Measurements from ENCODE around the gene FAM210B.
"Not testable (repeated sequence)": the region's sequence is repeated elsewhere in the genome, so short reads cannot be mapped to it uniquely, and the experiment has no call there.

FAM210B gene, protein sequence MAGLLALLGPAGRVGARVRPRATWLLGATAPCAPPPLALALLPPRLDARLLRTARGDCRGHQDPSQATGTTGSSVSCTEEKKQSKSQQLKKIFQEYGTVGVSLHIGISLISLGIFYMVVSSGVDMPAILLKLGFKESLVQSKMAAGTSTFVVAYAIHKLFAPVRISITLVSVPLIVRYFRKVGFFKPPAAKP

DNA sequence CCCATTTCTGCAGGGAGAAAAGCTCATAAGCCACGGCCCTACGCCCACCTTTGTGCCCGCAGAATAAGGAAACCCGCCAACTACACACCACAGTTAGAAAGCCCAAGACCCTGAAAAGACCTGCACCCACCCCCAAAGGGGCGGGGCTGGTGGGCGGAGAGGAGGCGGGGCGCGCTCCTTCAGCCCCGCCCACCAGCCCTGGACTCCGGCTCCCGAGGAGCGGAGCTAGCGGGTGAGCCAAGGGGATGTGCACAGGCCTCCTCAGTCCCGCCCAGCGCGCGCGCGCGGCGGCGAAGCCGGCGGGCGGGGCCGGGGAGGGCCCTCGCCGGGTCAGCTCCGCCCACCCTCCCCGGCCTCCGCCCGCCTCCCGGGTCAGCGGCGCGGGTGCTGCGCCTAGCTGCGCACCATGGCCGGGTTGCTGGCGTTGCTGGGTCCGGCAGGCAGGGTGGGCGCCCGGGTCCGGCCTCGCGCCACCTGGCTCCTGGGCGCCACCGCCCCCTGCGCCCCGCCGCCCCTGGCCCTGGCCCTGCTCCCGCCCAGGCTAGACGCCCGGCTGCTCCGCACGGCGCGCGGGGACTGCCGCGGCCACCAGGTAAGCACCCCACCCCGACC, at the start of gene FAM210B:
FAM210B (plus strand) TSS at position 375 of the 612 bp plus-strand sequence; CDS start at position 407, 32 bp downstream.
- peaks cover 5% of the 10 kb centered on the region for H3K4me1 Mint-ChIP-seq
- DNase-seq (ENCODE audit: low spot score in 2 of 2) = peak; percentile 45 to 53
- H3K4me3 Mint-ChIP-seq = peak within 1 kb of the TSS; percentile 85
- ATAC-seq (ENCODE audit: low read depth) = peak; percentile 98
- no peak within 1 kb of the TSS for H3K27ac Mint-ChIP-seq
- H3K27me3 Mint-ChIP-seq = no peaks in the 10 kb centered on the region
- no peaks in the 10 kb centered on the region for H3K9me3 Mint-ChIP-seq
- no peaks in the 10 kb centered on the region for H3K36me3 Mint-ChIP-seq

DNA sequence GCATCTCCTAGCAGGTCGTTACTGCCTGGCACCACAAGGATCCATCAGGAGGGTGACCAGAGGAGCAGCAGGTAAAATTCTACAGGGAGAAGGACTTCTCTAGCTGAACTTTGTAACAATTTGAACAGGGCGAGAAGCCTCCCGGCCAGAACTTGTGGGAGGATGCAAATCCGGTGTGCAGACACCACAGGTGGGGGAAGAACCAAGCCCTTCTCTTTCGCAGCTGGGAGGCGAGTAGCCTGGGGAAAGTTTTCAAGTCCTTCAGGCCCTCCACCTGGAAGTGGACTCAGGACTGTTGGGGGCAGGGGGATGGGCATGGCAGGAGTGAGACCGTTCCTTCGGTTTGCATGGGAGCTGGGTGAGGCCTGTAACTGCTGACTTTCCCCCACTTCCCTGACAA, 42.7 kb upstream of the FAM210B start:
- DNase-seq (ENCODE audit: low spot score in 2 of 2) = no peak
- ATAC-seq (ENCODE audit: low read depth) = no peak
- Mint-ChIP-seq H3K4me1 (no peaks in the 10 kb centered on the region), H3K36me3 (no peaks in the 10 kb centered on the region), H3K4me3 (no peak overlapping the region), H3K9me3 (peaks cover 4% of the 10 kb centered on the region), H3K27ac (no peak overlapping the region), H3K27me3 (peaks cover 13% of the 10 kb centered on the region)

DNA sequence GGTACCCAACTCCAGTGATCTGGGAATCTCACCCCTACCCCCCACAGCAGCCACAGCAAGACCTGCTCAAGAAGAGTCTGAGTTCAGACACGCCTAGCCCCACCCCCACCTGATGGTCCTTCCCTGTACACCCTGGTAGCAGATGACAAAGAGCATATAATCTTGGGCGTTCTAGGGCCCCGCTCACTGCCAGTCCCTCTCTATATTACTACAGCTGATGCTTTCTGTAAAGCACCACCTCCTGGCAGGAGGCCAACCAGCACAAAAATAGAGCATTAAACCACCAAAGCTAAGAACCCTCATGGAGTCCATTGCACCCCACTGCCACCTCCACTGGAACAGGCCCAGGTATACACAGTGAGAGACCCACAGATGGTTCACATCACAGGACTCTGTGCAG, 42.3 kb upstream of the FAM210B start:
- H3K36me3 Mint-ChIP-seq = no peaks in the 10 kb centered on the region

DNA sequence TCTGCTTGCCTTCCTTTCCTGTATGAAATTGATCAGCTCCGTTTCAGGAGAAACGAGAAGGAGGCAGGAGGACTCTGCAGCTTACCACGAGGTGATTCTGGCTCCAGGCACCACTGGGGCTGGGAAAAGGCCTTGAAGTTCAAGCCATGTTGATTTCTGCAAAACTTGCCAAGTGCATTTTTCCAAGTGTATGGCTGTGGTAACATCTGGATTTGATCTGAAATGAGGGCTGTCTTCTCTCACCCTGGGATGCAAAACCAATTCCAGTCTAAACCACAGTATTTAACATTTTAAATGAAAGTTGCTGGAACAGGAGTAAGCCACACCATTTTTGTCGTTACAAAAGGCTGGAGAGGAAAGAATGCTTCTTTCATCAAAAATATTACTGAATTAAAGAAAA, 36.1 kb upstream of the FAM210B start:
- Mint-ChIP-seq H3K4me3 (no peak overlapping the region), H3K27ac (no peak overlapping the region), H3K36me3 (no peaks in the 10 kb centered on the region), H3K4me1 (no peaks in the 10 kb centered on the region), H3K27me3 (peaks cover 17% of the 10 kb centered on the region), H3K9me3 (no peaks in the 10 kb centered on the region)
- DNase-seq (ENCODE audit: low spot score in 2 of 2) (no peak), ATAC-seq (ENCODE audit: low read depth) (no peak)

More for the DNA sequence above, 42.3 kb upstream of the FAM210B start:
- Mint-ChIP-seq H3K9me3 (peaks cover 4% of the 10 kb centered on the region), H3K27ac (no peak overlapping the region), H3K27me3 (peaks cover 13% of the 10 kb centered on the region), H3K4me3 (no peak overlapping the region), H3K4me1 (no peaks in the 10 kb centered on the region)
- ATAC-seq (ENCODE audit: low read depth) = no peak
- no peak for DNase-seq (ENCODE audit: low spot score in 2 of 2)

DNA sequence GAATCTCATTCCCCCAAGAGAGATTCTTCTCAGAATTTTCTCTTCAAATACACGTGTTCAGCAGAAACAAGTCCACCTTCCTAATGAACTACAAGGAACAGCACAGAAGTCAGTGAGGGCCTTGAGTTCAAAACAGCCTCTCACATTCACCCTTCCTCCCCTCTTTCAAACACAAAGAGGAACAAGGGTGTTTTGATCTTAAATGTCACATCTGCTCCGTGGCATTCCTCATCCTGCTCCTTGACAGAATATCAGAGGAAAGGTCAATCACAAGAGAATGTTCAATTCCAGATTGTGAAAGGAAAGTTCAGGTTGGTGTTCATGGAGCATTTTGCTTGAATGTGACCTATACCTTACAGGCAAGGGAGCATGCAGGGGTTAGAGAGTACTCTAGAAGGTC, 35.6 kb upstream of the FAM210B start:
- Mint-ChIP-seq H3K36me3 (no peaks in the 10 kb centered on the region), H3K27ac (no peak overlapping the region), H3K27me3 (peaks cover 17% of the 10 kb centered on the region), H3K9me3 (peaks cover 2% of the 10 kb centered on the region), H3K4me1 (no peaks in the 10 kb centered on the region), H3K4me3 (no peak overlapping the region)
- DNase-seq (ENCODE audit: low spot score in 2 of 2) = no peak
- no peak for ATAC-seq (ENCODE audit: low read depth)

DNA sequence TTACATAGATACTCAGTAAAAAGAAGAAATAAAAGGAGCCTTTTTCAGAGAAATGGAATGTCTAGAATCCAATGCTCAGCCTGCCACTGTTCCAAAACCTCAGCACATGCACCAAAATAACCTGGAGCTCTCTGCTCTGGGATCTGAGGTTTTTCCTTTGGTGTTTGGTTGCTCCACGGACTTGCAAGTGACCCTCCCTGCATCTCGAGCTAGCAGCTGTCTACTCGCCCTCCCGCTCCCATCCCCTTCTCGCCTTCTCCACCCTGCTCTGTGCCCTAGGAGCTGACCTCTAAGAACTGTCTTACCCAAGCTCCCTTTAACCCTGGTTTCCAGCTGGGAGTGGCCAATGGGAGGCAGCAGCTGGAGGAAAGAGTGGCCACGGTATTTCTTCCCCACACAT, 35.1 kb upstream of the FAM210B start:
- Mint-ChIP-seq H3K9me3 (peaks cover 2% of the 10 kb centered on the region), H3K27me3 (peaks cover 17% of the 10 kb centered on the region), H3K27ac (no peak overlapping the region), H3K4me1 (no peaks in the 10 kb centered on the region), H3K36me3 (no peaks in the 10 kb centered on the region), H3K4me3 (no peak overlapping the region)
- no peak for DNase-seq (ENCODE audit: low spot score in 2 of 2)
- ATAC-seq (ENCODE audit: low read depth) = no peak

DNA sequence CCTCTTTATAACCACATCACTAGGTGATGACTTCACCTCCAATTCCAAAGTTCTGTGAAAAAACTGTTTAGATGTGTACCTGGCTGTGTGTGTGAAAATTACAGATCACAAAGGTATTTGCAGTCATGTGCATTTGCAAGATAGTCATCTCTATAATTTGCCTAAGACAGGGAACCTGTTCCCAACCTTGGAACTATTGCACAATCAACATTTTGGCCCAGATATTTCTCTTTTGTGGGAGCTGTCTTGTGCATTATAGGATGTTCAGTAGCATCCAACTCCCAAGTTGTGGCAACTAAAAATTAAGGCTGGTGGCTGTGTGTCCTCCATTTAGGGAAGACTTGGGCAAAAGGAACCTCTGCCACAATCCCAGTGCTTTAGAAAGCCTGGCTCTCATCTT, 34.0 kb upstream of the FAM210B start:
- ATAC-seq (ENCODE audit: low read depth) (no peak), DNase-seq (ENCODE audit: low spot score in 2 of 2) (no peak)
- H3K27me3 Mint-ChIP-seq = peaks cover 15% of the 10 kb centered on the region
- H3K4me3 Mint-ChIP-seq = no peak overlapping the region
- no peaks in the 10 kb centered on the region for H3K4me1 Mint-ChIP-seq
- H3K9me3 Mint-ChIP-seq = peaks cover 2% of the 10 kb centered on the region
- no peak overlapping the region for H3K27ac Mint-ChIP-seq
- no peaks in the 10 kb centered on the region for H3K36me3 Mint-ChIP-seq

DNA sequence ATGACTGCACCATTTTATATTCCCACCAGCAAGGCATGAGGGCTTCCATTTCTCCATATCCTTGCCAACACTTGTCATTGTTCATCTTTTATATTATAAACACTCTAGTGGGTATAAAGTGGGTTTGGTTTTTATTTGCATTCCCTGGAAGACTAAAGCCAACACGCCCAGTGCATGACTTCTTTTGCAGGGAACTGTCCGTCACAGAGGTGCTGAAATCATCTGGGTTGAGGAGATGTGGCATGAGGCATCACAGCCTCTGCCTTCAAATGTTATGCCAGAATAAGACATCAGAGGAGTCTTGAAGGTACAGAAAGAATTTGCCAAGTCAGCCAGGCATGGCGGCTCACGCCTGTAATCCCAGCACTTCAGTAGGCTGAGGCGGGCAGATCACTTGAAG, 29.9 kb upstream of the FAM210B start:
- DNase-seq (ENCODE audit: low spot score in 2 of 2) = no peak
- ATAC-seq (ENCODE audit: low read depth) = no peak
- no peak overlapping the region for H3K27ac Mint-ChIP-seq
- H3K36me3 Mint-ChIP-seq = no peaks in the 10 kb centered on the region
- no peaks in the 10 kb centered on the region for H3K4me1 Mint-ChIP-seq
- peaks cover 13% of the 10 kb centered on the region for H3K27me3 Mint-ChIP-seq
- peaks cover 7% of the 10 kb centered on the region for H3K9me3 Mint-ChIP-seq
- H3K4me3 Mint-ChIP-seq = no peak overlapping the region

DNA sequence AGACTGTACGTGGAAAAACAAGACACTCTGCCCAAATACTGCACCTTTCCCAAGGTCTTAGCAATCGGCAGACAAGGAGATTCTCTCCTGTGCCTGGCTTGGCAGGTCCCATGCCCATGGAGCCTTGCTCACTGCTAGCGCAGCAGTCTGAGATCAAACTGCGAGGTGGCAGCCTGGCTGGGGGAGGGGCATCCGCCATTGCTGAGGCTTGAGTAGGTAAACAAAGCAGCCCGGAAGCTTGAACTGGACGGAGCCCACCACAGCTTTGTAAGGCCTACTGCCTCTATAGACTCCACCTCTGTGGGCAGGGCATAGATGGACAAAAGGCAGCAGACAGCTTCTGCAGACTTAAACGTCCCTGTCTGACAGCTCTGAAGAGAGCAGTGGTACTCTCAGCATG, 22.1 kb upstream of the FAM210B start:
- not testable (repeated sequence) for H3K36me3 Mint-ChIP-seq; H3K27ac Mint-ChIP-seq; H3K4me3 Mint-ChIP-seq; DNase-seq (ENCODE audit: low spot score in 2 of 2); H3K9me3 Mint-ChIP-seq; H3K4me1 Mint-ChIP-seq; ATAC-seq (ENCODE audit: low read depth)
- H3K27me3 Mint-ChIP-seq = peaks cover 22% of the 10 kb centered on the region

DNA sequence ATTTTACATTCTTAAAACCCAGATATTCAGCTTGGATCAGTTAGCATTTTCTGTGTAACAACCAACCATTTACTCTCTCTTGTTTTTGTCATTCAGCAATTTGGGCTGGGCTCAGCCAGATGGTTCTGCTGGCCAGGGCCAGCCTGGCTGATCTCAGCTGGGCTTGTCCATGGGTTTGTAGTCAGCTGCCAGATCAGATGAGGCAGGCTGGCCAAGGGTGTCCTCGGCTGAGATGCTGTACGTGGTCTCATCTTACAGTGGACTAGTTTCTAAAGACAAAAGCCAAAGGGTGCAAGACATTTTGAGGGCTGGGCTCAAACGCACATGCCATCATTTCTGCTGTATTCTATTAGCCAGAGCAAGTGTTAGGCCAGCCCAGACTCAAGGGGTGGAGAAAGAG, 16.0 kb upstream of the FAM210B start:
- no peak overlapping the region for H3K4me3 Mint-ChIP-seq
- H3K36me3 Mint-ChIP-seq = no peaks in the 10 kb centered on the region
- H3K4me1 Mint-ChIP-seq = peaks cover 6% of the 10 kb centered on the region
- no peak for ATAC-seq (ENCODE audit: low read depth)
- H3K27me3 Mint-ChIP-seq = peaks cover 38% of the 10 kb centered on the region
- H3K9me3 Mint-ChIP-seq = no peaks in the 10 kb centered on the region
- no peak overlapping the region for H3K27ac Mint-ChIP-seq
- no peak for DNase-seq (ENCODE audit: low spot score in 2 of 2)

DNA sequence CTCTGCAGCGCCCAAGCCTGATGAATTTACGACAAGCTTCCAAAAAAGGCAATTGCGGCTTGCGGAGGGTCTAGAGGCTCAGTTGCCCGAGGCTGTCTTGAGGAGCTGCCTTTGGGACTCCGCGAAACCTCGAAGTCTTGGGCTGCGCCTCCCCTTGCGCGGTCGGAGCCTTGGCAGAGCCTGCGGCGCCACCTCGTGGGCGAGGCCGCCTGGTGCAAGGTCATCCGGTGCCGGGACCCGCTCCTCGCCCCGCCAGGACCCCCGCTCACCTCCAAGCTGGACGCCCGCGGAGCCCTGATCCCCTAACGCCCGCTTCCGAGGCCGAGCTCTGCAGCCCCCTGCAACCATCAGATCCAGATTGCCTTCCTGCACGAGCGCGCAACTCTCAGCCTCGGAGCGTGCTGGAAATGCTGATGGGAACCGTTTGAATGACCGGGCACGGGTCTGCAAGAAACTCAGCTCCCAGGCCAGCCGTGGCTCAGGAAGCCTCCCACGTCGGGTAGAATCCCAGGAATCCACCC, 14.9 kb upstream of the FAM210B start:
- Mint-ChIP-seq H3K27me3 (peaks cover 38% of the 10 kb centered on the region), H3K4me1 (peaks cover 8% of the 10 kb centered on the region), H3K4me3 (no peak overlapping the region), H3K9me3 (no peaks in the 10 kb centered on the region), H3K36me3 (no peaks in the 10 kb centered on the region), H3K27ac (no peak overlapping the region)
- DNase-seq (ENCODE audit: low spot score in 2 of 2) = no peak
- ATAC-seq (ENCODE audit: low read depth) = no peak

DNA sequence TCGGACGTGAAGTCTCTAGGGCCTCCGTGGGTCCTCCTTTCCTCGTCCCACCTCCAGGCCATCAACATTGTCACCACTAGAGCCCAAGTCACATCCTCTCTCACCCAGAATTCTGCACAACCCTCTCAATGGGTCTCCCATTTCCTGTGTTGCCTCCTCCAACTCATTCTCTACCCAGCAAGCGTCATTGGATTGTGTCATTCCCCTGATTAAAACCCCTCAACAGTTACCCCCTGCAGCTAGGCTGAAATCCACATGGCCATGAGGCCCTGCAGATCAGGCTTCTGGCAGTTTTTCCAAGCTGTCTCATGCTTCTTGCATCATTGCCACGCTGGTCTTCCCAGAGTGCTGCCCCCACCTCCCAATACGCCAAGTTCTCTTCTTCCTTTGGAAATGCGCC, 12.9 kb upstream of the FAM210B start:
- DNase-seq (ENCODE audit: low spot score in 2 of 2) = no peak
- Mint-ChIP-seq H3K27ac (no peak overlapping the region), H3K27me3 (peaks cover 32% of the 10 kb centered on the region), H3K4me3 (no peak overlapping the region), H3K4me1 (peaks cover 8% of the 10 kb centered on the region), H3K36me3 (no peaks in the 10 kb centered on the region), H3K9me3 (no peaks in the 10 kb centered on the region)
- ATAC-seq (ENCODE audit: low read depth) = no peak

DNA sequence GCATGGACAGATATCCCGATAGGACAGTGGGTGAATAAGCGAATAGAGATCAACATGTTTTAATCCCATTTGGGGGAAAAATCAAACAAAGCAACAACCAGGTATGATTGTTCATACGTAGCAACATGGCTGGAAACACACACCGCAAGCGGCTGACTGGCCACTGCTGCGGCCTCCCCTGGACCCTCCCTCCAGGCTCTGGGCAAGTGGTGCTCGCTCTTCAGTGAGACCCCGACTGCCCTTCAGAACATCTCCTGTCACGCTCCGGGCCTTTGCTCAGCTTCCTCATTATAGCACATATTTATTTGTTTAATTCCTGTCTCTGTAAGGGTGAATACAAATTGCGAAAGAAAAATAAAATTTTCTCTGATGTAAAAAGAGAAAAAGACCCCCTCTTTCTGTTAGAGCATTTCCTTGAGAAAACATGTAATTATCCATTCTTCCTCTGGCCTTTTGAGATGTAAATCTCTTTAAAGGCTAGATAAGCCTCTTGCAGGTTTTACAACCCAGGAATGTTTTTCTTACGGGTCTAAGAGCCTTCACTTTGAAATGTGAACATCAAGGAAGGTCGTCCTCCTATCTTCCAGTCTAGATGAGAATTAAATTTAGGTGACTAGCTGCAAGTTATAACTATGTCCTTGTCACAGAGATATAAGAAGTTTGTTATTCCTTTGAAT, 11.0 kb upstream of the FAM210B start:
- DNase-seq (ENCODE audit: low spot score in 2 of 2) (no peak), ATAC-seq (ENCODE audit: low read depth) (no peak)
- no peak overlapping the region for H3K4me3 Mint-ChIP-seq
- H3K4me1 Mint-ChIP-seq = peaks cover 8% of the 10 kb centered on the region
- H3K27me3 Mint-ChIP-seq = peaks cover 32% of the 10 kb centered on the region
- no peak overlapping the region for H3K27ac Mint-ChIP-seq
- H3K9me3 Mint-ChIP-seq = no peaks in the 10 kb centered on the region
- H3K36me3 Mint-ChIP-seq = no peaks in the 10 kb centered on the region

DNA sequence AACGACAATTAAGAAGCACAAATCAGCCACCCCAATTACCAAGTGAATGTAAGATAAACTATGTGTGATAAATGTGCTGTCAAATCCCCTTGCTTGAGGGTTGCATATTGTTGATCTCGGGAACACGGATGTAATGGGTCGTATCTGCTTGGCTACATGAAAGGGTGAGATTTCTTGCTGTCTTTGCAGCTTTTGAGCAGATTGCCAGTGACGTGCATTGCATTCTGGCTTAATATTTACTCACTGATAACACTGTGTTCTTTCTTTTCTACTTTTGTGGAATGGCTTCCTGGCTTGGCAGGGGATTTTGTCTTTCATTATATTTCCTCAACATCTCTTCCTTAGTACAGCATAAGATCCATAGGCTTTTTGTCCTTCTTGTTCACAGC, 10.5 kb upstream of the FAM210B start:
- Mint-ChIP-seq H3K4me1 (peaks cover 8% of the 10 kb centered on the region), H3K27ac (no peak overlapping the region), H3K4me3 (no peak overlapping the region), H3K36me3 (no peaks in the 10 kb centered on the region), H3K27me3 (peaks cover 27% of the 10 kb centered on the region), H3K9me3 (no peaks in the 10 kb centered on the region)
- ATAC-seq (ENCODE audit: low read depth) = no peak
- no peak for DNase-seq (ENCODE audit: low spot score in 2 of 2)
